GM21737 (cell line): Measurements from ENCODE around the gene DCST2.

Experiments used
- ATAC-seq: cut with Tn5 transposase; IDR thresholded peaks from one replicate; pipeline ENCODE4 v1.9.1; 2021; ENCODE audit warnings: mild to moderate bottlenecking, moderate library complexity; ENCODE audit not compliant: unreplicated experiment

The DCST2 gene

DNA sequence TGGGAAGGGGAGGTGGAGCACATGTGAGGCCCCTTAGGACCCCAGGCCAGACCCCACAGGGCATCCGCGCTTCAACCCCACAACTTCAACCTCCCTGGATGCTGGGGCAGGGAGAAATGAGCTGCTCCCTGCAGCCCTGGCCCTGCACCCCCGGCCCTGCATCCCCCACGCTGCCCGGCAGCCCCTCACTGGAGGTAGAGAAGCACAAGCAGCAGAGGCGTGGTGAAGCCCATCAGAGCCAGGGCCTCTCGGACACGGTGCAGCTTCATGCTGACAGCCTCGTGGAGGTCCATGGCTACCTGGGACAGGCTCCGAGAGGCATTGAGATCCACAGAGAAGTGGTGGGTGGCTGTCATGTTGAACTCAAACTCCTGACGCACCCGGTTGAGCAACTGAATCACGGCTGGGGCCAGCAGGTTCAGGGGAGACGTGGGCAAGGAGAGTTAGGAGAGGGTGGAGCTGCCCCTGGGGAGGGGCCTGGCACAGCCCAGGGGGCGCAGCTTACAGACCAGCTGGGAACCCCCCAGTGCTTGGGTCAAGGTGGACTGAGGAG lies 3.3 kb downstream of the DCST2 start:
- ATAC-seq, result no peak

DNA sequence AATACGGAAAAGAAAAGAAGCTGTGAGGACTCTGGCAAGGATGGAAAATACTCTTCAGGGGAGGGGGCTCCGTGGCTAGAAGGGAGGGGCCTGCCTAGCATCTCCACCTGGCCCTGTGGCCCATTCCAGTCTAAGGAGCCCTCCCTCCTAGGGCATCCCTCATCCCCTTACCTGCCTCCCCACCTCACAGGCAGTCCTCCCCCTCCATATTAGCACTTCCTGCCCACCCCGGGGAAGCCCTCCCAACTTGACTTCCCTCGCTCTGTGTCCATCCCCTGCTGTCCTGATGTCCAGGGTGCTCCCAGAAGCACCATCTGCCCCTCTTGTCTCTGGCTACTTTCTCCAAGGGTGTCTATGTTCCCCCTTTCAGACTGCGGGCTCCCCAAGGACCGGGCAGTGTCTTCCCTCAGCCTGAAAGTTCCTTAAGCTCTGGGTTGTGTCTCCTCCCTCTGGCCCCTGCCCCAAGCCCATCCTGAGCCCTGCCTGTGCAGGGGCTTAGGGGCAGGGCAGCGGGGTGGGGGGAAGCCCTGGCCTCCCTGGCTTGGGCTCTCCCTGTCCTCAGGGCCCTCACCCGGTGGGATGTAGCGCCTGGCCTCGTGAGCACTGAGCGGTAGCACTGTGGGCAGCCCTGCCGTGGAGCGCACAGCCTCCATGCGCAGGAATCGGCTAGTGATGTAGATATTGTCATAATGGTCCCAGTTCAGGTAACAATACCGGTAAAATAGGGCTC lies 3.9 kb downstream of the DCST2 start:
- ATAC-seq, result no peak

DNA sequence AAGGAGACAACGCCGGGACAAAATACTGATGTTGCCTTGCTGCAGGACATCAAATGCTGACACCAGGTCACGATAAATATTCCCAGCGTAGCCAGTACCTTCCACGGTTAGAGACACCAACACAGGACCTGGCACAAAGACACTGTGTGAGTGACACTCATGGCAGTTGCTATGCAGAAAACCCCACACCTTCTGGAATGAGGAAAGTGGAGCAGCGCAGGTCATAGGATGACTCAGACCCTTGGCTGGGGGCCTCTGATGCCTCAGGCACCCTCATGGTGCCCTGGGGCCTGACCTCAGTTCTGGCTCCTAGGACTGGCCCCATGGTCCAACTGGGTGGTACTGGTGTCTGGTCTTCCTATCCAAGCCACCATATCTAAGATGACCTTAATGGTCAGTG lies 7.0 kb downstream of the DCST2 start:
- ATAC-seq, result no peak

DNA sequence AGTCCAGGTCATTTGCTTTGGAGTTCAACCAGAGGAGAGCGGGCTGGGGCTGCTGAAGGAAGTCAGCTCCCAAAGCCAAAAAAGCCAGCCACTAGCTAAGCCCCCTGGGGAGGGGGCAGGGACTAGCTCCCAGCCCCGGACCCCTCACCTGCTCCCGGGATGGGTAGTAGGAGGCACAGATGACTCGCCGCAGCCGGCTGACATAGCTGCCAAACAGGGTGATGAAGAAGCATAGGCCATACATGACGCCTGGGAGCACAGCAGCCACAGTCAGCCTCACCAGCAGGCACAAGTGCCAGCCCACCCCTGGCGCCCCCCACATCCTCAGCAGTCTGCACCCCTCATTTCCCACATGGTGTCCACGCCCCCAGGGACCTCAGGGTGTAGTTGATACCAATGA lies 7.4 kb downstream of the DCST2 start:
- no peak for ATAC-seq

DNA sequence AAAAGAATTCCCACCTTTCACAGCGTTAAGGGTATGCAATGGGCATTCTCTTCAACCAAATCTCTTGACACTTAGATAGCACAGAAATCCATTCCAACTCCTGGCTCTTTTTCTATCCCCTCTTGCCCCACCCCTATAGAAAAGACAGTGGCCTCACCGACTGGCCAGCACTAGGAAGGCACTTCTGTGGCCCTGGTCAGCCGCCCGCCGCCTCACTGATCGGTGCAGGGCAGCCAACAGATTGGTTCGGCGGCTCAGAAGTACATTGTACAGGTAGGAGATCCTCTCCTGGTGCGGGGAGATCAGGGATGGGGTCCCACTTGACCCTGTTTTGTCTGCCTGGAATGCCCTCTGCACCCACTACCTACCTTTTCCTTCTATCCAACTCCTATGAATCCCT lies 9.3 kb downstream of the DCST2 start:
- no peak for ATAC-seq

DNA sequence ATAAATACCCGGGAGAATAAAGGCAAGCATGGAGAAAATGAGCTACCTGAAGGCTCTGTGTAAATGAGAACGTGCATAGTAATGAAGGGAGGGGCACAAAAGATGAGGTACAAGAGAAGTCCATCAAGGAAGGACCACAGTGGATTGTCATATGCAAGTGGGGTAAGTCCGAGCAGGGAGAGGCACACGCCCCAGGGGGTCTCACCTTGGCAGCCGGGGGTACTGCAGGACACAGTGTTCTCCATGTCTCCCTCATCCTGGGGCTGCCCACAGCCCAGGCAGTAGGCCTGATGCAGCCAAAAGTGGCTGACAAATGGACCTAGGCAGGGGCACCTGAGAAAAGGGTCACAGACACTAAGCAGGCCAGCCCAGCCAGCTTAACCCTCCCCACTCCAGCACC lies 10.0 kb downstream of the DCST2 start:
- ATAC-seq, result no peak

DNA sequence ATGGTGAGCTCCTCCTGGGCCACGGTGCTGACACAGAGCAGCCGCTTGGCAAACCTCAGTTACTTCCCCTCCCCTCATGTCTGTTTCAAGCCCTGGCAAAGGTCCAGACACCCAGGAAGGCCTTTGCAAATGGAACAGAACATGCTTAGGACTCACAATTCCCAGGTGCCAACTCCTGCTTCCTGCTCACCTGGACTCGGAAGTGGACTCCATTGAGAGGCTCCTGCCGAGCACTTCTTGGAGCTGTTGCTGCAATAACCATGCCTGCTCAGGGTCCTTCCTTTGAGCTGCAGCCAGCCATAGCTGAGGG lies 10.7 kb downstream of the DCST2 start:
- ATAC-seq, result no peak

DNA sequence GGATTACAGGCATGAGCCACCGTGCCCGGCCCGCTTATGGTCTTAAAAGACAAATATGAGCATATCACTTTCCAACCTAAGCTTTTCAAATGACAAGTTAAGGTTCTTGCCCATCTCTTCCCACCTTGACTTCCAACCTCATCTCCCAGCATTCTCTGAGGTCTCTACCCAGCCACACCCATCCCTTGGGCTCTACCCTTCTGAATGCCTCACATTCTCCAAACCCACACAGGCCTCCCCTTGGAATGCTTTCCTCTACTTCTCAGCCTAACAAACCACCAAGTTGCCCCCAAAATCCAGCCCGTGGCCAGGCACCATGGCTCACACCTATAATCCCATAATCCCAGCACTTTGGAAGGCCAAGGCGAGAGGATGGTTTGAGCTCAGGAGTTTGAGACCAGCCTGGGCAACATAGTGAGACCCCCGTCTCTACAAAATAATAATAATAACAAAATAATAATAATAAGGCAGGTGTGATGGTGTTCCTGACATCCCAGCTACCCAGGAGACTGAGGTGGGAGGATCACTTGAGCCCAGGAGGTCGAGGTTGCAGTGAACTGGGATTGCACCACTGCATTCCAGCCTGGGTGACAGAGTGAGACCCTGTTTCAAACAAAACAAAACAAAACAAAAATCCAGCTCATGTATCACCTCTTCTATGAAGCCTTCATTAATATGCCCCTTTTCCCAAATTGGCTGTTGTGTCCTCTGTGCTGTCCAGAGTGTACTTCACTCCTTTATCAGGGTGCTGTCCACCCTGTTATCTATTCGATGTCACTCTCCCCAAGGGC lies 11.2 kb downstream of the DCST2 start:
- no peak for ATAC-seq

DNA sequence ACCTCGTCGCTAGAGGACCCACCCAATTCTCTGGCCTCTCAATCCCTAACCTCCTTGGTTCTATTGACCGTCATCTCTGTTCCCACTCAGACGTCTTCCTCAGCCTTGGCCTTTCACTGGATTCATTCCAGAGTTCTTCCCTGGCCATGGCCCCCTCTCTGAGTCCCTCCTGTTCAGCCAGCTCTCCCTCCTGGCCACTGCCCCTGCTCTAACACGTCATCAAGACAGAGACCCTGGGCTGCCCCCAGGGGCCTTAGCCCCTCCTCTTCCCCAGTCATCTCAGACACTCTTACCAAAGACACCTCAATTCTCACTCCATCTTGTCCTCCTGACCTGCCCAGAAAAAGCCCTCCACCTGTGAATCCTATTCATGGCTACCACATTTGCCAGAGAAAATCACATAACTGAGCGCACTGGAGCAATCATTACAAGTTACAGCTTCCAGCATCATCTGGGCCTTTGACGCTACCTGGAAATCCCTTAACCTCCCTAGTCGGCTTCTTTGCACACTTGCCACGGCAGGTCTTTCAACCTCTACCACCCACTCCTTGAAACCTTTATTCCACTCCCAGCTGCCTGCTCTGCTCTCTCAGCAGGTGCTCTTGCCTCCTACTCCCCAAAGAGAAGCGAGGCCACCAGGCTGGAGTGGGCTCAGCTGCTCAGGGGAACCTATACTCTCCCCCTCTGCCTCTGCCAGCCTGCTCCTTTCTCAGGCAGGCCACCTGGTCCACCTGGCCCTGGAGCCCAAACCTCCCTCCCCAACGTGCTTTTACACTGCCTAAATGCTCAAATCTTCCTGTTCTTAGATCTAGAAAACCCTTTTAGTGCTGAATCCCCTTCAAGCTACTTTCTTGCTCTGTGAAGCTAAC lies 14.0 kb downstream of the DCST2 start:
- no peak for ATAC-seq

DNA sequence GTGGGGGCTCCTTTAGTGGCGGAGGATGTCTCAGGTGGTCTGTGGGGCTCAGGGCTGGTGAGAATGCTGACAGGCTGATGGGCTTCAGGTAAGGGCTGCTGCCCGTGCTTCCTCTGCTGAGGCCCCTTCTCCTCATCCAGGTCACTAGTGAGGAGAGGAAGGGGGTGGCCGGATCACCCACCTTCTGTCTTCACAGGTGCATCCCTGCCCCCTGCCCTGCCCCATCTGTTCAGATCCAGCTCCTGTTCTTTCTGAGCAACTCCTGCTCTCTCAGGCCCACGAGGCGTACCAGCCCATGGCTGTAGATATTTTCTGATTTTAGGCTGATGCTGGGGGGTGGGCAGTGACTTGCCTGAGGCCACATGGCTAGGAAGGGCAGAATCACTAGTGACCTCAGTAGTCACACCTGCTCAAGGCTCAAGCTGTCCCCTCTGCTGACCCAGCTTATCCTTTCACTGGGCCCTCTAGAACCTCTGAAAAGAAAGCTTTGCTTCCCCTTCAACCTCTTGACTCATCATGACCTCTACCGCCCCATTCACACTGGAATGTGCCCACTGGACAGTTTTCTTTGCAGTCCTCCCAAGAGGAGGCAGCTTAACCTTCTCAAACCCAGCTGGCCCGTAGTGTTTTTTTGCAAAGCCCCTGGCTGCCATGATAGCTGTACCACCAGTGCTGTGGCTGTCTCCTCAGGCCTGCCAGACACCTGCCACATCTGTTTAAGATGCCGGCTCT lies 14.8 kb downstream of the DCST2 start:
- ATAC-seq, result no peak

DNA sequence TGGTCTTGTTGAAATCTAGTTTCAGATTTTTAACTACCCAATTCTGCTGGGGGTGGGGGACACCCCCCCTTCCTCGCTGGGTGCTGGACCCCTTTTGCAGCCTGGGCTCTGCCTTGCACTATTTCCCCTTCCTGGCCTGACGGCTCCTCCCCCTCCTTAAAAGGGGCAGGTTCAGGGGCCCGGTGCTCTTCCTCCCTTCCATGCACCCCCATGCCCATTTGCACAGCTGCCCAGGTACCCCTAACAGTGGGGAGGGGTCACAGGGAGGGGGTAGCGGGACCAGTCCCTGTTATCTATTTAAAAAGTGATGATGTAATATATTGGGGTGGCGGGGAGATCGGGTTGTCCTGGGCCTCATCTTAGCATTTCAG lies 15.7 kb downstream of the DCST2 start:
- ATAC-seq, result no peak

DNA sequence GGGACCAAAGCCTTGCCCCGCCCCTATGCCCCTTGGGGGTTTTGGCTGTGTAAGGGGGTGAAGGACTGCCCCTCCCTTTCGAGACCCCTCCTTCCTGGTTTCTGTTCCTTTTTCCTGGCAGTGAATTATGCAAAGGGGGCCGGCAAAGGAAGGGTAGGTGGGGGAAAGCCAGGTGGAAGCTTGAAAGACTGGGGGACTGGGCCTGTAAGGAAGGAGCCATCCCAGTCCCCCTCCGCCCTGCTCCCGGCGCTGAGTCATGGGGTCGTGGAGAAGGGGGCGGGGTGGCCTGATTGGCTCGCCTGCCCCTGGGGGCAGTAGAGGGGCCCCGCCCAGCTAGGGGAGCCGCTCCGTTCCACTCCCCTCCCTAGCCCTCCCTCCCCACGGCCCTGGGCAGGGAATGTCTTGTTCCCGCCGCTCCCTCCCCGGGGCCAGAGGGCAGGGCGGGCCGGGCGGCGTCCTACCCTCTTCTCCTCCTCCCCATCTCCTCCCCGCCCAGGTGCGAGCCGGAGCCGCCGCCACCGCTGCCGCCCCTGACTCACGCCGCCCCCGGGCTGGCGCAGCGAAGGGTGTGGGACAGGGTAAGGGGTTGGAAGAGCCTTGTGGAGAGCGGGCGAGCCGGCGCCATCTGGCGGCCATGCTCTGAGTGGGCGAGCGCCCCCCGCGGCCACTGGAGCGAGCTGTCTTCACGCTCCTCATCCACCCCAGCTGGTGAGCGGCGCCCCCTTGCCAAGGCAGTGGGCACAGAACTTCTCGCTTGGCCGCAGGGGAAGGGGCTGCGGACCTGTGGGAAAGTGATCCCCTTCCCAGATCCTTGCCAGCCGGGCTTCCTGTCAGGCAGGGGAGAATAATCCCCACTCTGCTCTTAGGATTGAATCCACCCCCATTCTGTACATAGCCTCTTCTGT lies 16.3 kb downstream of the DCST2 start:
- ATAC-seq, result peak; percentile 47

DNA sequence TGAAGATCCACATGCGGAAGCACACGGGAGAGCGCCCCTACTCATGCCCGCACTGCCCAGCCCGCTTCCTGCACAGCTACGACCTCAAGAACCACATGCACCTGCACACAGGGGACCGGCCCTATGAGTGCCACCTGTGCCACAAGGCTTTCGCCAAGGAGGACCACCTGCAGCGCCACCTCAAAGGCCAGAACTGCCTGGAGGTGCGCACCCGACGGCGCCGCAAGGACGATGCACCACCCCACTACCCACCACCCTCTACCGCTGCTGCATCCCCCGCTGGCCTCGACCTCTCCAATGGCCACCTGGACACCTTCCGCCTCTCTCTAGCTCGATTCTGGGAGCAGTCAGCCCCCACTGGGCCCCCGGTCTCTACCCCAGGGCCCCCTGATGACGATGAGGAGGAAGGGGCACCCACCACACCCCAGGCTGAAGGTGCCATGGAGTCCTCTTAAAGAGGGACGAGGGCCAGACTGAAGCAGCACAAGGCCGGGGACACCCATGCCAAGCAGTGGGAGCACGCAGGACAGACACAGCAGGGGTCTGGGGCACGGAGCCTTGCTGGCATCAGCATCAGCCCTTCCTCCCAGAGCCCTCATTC lies 17.2 kb downstream of the DCST2 start:
- no peak for ATAC-seq

DNA sequence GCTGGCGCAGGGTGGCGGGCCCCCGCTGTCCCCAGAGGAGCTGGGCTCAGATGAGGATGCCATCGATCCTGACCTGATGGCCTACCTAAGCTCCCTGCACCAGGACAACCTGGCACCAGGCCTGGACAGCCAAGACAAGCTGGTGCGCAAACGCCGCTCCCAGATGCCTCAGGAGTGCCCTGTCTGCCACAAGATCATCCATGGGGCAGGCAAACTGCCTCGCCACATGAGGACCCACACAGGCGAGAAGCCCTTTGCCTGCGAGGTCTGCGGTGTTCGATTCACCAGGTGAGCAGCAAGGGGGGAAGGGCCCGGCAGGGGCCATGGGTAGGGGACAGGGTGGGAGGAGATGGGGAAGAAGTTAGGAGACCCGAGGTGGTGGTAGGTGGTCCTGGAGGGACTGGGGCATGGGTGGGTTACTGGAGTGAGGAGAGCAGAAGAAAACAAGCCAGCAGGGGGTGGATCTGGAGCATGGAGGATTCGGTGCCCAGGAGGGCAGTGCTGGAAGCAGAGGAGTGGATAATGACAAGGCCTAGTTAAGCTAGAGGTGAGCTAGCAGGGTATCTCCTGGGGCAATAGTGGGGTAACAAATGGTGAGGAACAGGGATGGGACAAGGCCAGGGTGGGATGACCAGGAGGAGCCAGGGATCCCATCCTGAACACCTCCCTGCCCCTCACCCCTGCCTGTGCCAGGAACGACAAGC lies 17.9 kb downstream of the DCST2 start:
- no peak for ATAC-seq

DNA sequence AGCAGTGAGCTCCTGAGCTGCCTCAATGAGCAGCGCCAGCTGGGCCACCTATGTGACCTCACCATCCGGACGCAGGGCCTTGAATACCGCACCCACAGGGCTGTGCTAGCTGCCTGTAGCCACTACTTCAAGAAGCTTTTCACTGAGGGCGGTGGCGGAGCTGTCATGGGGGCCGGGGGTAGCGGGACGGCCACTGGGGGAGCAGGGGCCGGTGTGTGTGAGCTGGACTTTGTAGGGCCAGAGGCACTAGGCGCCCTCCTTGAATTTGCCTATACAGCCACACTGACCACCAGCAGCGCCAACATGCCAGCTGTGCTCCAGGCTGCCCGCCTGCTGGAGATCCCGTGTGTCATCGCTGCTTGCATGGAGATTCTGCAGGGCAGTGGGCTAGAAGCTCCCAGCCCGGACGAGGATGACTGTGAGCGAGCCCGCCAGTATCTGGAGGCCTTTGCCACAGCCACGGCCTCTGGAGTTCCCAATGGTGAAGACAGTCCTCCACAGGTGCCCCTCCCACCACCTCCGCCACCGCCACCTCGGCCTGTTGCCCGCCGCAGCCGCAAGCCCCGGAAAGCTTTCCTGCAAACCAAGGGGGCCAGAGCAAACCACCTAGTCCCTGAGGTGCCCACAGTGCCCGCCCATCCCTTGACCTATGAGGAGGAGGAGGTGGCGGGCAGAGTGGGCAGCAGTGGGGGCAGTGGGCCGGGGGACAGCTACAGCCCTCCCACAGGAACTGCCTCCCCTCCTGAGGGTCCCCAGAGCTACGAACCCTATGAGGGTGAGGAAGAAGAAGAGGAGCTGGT lies 18.7 kb downstream of the DCST2 start:
- ATAC-seq, result no peak

DNA sequence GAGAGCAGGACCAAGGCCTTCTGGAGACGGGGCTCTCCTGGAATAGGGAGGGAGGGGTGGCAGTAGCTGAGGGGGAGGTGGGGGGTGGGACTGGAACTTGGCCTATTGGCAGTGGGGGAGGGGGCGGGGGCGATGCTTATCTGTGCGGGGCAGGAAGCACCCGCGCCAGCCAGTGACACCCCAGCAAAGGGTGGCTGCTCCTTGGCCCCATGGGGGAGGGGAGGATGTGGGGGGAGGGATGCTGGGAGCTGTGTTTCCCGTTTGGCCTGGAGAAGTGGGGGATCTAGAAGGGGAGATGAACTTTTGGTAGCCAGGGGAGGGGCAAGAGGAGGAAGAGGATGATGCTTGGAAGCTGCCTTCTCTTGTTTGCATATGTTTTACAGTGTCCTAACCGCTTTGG lies 19.9 kb downstream of the DCST2 start:
- ATAC-seq, result no peak

DNA sequence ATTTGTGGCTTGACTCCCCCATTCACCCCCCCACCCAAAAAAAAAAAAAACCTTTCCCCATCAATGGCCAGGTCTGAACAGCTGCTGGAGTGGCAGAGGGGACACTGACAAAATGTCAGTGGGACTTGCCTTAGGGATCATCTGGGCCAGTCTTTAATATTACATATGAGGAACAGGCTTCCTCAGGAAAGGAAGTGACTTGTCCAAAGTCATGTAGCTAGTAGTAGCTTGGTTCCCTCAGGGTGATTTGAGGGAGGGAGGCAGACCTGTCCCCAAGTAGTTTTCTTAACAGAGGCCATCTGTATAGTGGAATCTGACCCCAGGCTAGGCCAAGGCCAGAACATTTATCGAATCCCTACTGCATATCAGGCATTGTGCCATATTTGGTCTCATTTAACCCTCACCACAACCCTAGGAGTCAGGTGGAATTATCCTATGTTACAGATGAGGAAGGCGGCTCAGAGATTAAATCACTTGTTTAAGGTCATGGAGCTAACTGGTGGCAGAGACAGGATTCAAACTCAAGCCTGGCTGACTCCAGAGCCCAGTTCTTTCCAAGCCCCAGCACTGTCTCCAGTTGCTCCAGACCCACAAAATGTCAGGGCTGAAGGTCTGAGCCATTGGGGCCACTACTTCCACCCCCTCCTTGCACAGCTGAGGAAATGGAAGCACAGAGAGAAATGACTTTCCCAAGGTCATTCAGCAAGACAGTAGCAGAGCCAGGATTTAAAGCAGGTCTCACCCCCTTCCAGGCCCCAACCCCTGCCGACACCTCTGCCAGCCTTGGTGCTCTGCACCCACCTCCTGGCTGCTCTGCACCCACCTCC lies 20.6 kb downstream of the DCST2 start:
- ATAC-seq, result no peak
